ENCODE measurements around the gene TFF2.

Gene TFF2

GRCh38 chr21:42343963-42344510 is 6.8 kb downstream of the TFF2 start:
- no peak overlapping the region for H2AFZ ChIP-seq (ENCODE audit: low read depth)
- H3K27me3 ChIP-seq (ENCODE audit: insufficient read depth, low read depth) = peaks cover 10% of the 10 kb centered on the region; the same call in 1 of the 2 replicates
- TF ChIP-seq CTCF (conservative IDR thresholded peaks at IDR 0.05; ENCODE audit: low read depth, low read length) = no peak
- H3K4me1 ChIP-seq (ENCODE audit: low read depth, poor library complexity, severe bottlenecking) = no peaks in the 10 kb centered on the region
- H3K79me2 ChIP-seq (ENCODE audit: insufficient read depth, low read depth) = no peaks in the 10 kb centered on the region
- no peaks in the 10 kb centered on the region for H3K36me3 ChIP-seq (ENCODE audit: insufficient read depth)
- H3K9ac ChIP-seq = no peak overlapping the region
- no peak overlapping the region for H3K4me3 ChIP-seq (IDR thresholded peaks at IDR 0.05; ENCODE audit: insufficient read depth, low read depth, low read length)
- H4K20me1 ChIP-seq (ENCODE audit: insufficient read depth) = no peaks in the 10 kb centered on the region
- no peak overlapping the region for H3K4me2 ChIP-seq
- H3K27ac ChIP-seq = no peak overlapping the region

- H3K79me2 ChIP-seq (ENCODE audit: insufficient read depth, low read depth) = no peaks in the 10 kb centered on the region
- no peak overlapping the region for H3K27ac ChIP-seq
- no peak overlapping the region for H3K4me2 ChIP-seq
- H3K27me3 ChIP-seq (ENCODE audit: insufficient read depth, low read depth) = peaks cover 10% of the 10 kb centered on the region; the same call in 1 of the 2 replicates
- H3K36me3 ChIP-seq (ENCODE audit: insufficient read depth) = no peaks in the 10 kb centered on the region
- H3K9ac ChIP-seq = no peak overlapping the region
- H2AFZ ChIP-seq (ENCODE audit: low read depth) = no peak overlapping the region
- no peak overlapping the region for H3K4me3 ChIP-seq (IDR thresholded peaks at IDR 0.05; ENCODE audit: insufficient read depth, low read depth, low read length)
- no peak for TF ChIP-seq CTCF (conservative IDR thresholded peaks at IDR 0.05; ENCODE audit: low read depth, low read length)
- H4K20me1 ChIP-seq (ENCODE audit: insufficient read depth) = no peaks in the 10 kb centered on the region
- no peaks in the 10 kb centered on the region for H3K4me1 ChIP-seq (ENCODE audit: low read depth, poor library complexity, severe bottlenecking)
Observed at GRCh38 chr21:42343556-42343955, 7.2 kb downstream of the TFF2 start.

- Histone ChIP-seq H2AFZ (ENCODE audit: low read depth) (no peak overlapping the region), H3K9ac (no peak overlapping the region), H3K4me2 (no peak overlapping the region)
Observed at GRCh38 chr21:42343101-42343500, 7.7 kb downstream of the TFF2 start.

GRCh38 chr21:42341776-42342542 is 8.8 kb downstream of the TFF2 start:
- no peaks in the 10 kb centered on the region; the same call in 1 of the 2 replicates for H3K27me3 ChIP-seq (ENCODE audit: insufficient read depth, low read depth)
- no peak overlapping the region for H3K4me3 ChIP-seq (IDR thresholded peaks at IDR 0.05; ENCODE audit: insufficient read depth, low read depth, low read length)
- H3K36me3 ChIP-seq (ENCODE audit: insufficient read depth) = no peaks in the 10 kb centered on the region
- TF ChIP-seq CTCF (conservative IDR thresholded peaks at IDR 0.05; ENCODE audit: low read depth, low read length) = no peak
- H4K20me1 ChIP-seq (ENCODE audit: insufficient read depth) = no peaks in the 10 kb centered on the region
- H3K9ac ChIP-seq = no peak overlapping the region
- H3K4me2 ChIP-seq = no peak overlapping the region
- H3K4me1 ChIP-seq (ENCODE audit: low read depth, poor library complexity, severe bottlenecking) = no peaks in the 10 kb centered on the region
- H2AFZ ChIP-seq (ENCODE audit: low read depth) = no peak overlapping the region
- no peaks in the 10 kb centered on the region for H3K79me2 ChIP-seq (ENCODE audit: insufficient read depth, low read depth)
- no peak overlapping the region for H3K27ac ChIP-seq

More at GRCh38 chr21:42343101-42343500, 7.7 kb downstream of the TFF2 start:
- H3K36me3 ChIP-seq (ENCODE audit: insufficient read depth) = no peaks in the 10 kb centered on the region
- H3K4me1 ChIP-seq (ENCODE audit: low read depth, poor library complexity, severe bottlenecking) = no peaks in the 10 kb centered on the region
- no peak overlapping the region for H3K27ac ChIP-seq
- H4K20me1 ChIP-seq (ENCODE audit: insufficient read depth) = no peaks in the 10 kb centered on the region
- H3K27me3 ChIP-seq (ENCODE audit: insufficient read depth, low read depth) = peaks cover 10% of the 10 kb centered on the region; the same call in 1 of the 2 replicates
- no peak for TF ChIP-seq CTCF (conservative IDR thresholded peaks at IDR 0.05; ENCODE audit: low read depth, low read length)
- H3K79me2 ChIP-seq (ENCODE audit: insufficient read depth, low read depth) = no peaks in the 10 kb centered on the region
- H3K4me3 ChIP-seq (IDR thresholded peaks at IDR 0.05; ENCODE audit: insufficient read depth, low read depth, low read length) = no peak overlapping the region
